ENCODE results near the gene BRD9.

Gene BRD9

GRCh38 chr5:893711-894110 is 1.1 kb upstream of the BRD9 start:
- Histone ChIP-seq H2AFZ (ENCODE audit: low read depth, low read length) (no peak overlapping the region), H3K79me2 (ENCODE audit: low read length) (peaks cover 77% of the 10 kb centered on the region), H3K4me2 (ENCODE audit: low read length) (peak overlapping the region; percentile 96), H3K27ac (ENCODE audit: low read length) (no peak overlapping the region), H4K20me1 (ENCODE audit: insufficient read depth, low read length) (no peaks in the 10 kb centered on the region), H3K9ac (ENCODE audit: low read length) (peak overlapping the region; percentile 93), H3K4me3 (ENCODE audit: low read length) (peak overlapping the region; percentile 99), H3K27me3 (ENCODE audit: low read depth, low read length) (no peaks in the 10 kb centered on the region), H3K9me3 (ENCODE audit: insufficient read depth, low read length) (no peaks in the 10 kb centered on the region), H3K36me3 (replicated peaks; ENCODE audit: low read depth, low read length) (peaks cover 38% of the 10 kb centered on the region), H3K4me1 (ENCODE audit: low read length) (peaks cover 13% of the 10 kb centered on the region)
- no peak for TF ChIP-seq CTCF (IDR thresholded peaks at IDR 0.05; ENCODE audit: low read depth, low read length)
- no peak for TF ChIP-seq EZH2phosphoT487 (IDR thresholded peaks at IDR 0.05; ENCODE audit: low read depth)

DNA sequence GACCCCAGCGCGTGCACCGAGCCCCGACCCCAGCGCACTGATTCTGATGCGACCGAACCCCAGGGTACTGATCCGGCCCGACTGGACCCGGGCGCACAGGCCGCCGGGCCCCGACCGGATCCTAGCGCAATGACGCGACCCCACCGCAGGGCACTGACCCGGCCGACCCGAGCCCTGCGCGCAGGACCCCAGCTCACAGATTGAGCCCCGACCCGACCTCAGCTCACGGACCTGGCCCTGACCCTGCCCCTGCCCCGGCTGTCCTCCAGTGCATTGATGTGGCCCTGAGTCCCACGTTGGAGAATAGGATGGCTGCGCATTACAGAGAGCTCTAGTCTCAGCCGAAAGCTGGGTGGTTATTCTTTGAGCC is 521 bp upstream of the BRD9 start:
- Histone ChIP-seq H3K9ac (ENCODE audit: low read length) (peak overlapping the region; percentile 93), H4K20me1 (ENCODE audit: insufficient read depth, low read length) (no peaks in the 10 kb centered on the region), H3K27me3 (ENCODE audit: low read depth, low read length) (no peaks in the 10 kb centered on the region), H2AFZ (ENCODE audit: low read depth, low read length) (0 out of 2 replicates have a peak overlapping the region, but pooled peaks have one; percentile 31), H3K79me2 (ENCODE audit: low read length) (peaks cover 81% of the 10 kb centered on the region), H3K9me3 (ENCODE audit: insufficient read depth, low read length) (no peaks in the 10 kb centered on the region), H3K4me1 (ENCODE audit: low read length) (peaks cover 13% of the 10 kb centered on the region), H3K27ac (ENCODE audit: low read length) (no peak overlapping the region), H3K4me3 (ENCODE audit: low read length) (peak overlapping the region; percentile 99), H3K36me3 (replicated peaks; ENCODE audit: low read depth, low read length) (peaks cover 43% of the 10 kb centered on the region), H3K4me2 (ENCODE audit: low read length) (peak overlapping the region; percentile 96)
- TF ChIP-seq CTCF (IDR thresholded peaks at IDR 0.05; ENCODE audit: low read depth, low read length) = no peak

GRCh38 chr5:891837-892393 is 686 bp downstream of the BRD9 start:
- H3K79me2 ChIP-seq (ENCODE audit: low read length) = peaks cover 84% of the 10 kb centered on the region
- H2AFZ ChIP-seq (ENCODE audit: low read depth, low read length) = no peak overlapping the region; the same call in 1 of the 2 replicates
- no peaks in the 10 kb centered on the region for H4K20me1 ChIP-seq (ENCODE audit: insufficient read depth, low read length)
- H3K9me3 ChIP-seq (ENCODE audit: insufficient read depth, low read length) = no peaks in the 10 kb centered on the region
- H3K4me3 ChIP-seq (ENCODE audit: low read length) = peak overlapping the region; percentile 99
- no peak for TF ChIP-seq CTCF (IDR thresholded peaks at IDR 0.05; ENCODE audit: low read depth, low read length)
- TF ChIP-seq EZH2phosphoT487 (IDR thresholded peaks at IDR 0.05; ENCODE audit: low read depth) = no peak
- peak overlapping the region; percentile 93 for H3K9ac ChIP-seq (ENCODE audit: low read length)
- H3K4me1 ChIP-seq (ENCODE audit: low read length) = peaks cover 13% of the 10 kb centered on the region
- H3K27me3 ChIP-seq (ENCODE audit: low read depth, low read length) = no peaks in the 10 kb centered on the region
- H3K36me3 ChIP-seq (replicated peaks; ENCODE audit: low read depth, low read length) = peaks cover 50% of the 10 kb centered on the region
- peak overlapping the region; percentile 90 for H3K4me2 ChIP-seq (ENCODE audit: low read length)
- peak overlapping the region; percentile 48 for H3K27ac ChIP-seq (ENCODE audit: low read length)

DNA sequence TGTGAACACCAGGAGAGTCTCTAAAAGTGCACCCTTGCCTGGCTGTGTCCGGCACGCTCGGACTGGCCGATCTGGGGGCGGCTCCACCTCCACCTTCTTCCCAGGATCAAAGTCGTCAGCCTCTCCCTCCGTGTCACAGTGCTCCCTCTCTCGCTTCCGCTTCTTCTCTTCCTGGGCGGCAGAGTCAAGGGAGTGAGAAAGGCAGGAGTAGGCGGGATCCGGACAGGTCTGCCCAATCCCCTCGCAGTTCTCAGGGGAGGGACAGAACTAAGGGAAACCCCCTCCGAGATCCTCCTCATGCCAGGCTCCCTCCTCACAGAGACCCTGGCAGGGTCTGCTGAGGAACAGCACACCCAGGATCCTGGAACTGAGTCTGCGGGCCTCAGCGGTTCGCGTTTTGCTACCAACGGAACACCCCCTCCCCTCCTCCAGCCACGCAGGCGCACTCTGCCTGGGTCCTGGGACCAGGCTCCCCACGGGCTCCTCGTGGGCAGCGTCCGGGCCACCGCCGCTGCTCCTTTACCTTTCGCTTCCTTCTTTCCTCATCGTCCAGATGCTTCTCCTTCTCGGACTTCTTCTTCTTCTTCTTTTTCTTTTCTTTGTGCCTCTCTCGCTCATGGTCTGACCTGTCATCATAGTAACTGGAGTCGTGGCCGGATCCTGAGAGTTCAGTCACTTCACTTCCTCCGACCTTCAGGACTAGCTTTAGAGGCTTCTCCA is 1.3 kb downstream of the BRD9 start:
- Histone ChIP-seq H3K27ac (ENCODE audit: low read length) (peak overlapping the region; percentile 48; the same call in 1 of the 2 replicates), H3K9me3 (ENCODE audit: insufficient read depth, low read length) (no peaks in the 10 kb centered on the region), H3K4me3 (ENCODE audit: low read length) (peak overlapping the region; percentile 99), H2AFZ (ENCODE audit: low read depth, low read length) (no peak overlapping the region), H4K20me1 (ENCODE audit: insufficient read depth, low read length) (no peaks in the 10 kb centered on the region), H3K9ac (ENCODE audit: low read length) (peak overlapping the region; percentile 93), H3K4me1 (ENCODE audit: low read length) (peaks cover 13% of the 10 kb centered on the region), H3K27me3 (ENCODE audit: low read depth, low read length) (no peaks in the 10 kb centered on the region), H3K4me2 (ENCODE audit: low read length) (peak overlapping the region; percentile 90), H3K36me3 (replicated peaks; ENCODE audit: low read depth, low read length) (peaks cover 53% of the 10 kb centered on the region), H3K79me2 (ENCODE audit: low read length) (peaks cover 77% of the 10 kb centered on the region)
- TF ChIP-seq EZH2phosphoT487 (IDR thresholded peaks at IDR 0.05; ENCODE audit: low read depth) (no peak), CTCF (IDR thresholded peaks at IDR 0.05; ENCODE audit: low read depth, low read length) (no peak)
